OCI-LY7 (cell line): ENCODE measurements around the gene PUM2. TPM values are rescaled to one million over a fixed set of nuclear protein-coding genes. Genes with fewer than 3 reads are reported as not detected.

ENCODE experiments used
- BruUV-seq: library from RNA; stranded (reverse); fragments of 400-500 nt; replicated peaks from 2 replicates; lab custom pipeline; 2021; lab: Mats Ljungman, UMichigan
- CTCF ChIA-PET: fragments of 300-600 bp; sonication (Branson Sonifier 250); formaldehyde crosslinking; loops from one replicate; lab custom pipeline; 2022; ENCODE audit warnings: antibody characterized with exemption; ENCODE audit not compliant: unreplicated experiment; lab: Charles Lee
- POLR2A ChIA-PET: fragments of 300-600 bp; sonication (Branson Sonifier 250); formaldehyde crosslinking; loops from one replicate; lab custom pipeline; 2022; ENCODE audit warnings: antibody characterized with exemption; lab: Charles Lee
- DNase-seq: peaks from one replicate; pipeline ENCODE4 v3.0.0-alpha.2; 2015; ENCODE audit warnings: low spot score
- H2AFZ ChIP-seq: fragments of 200-600 bp; sonication (generic), shearing (Covaris generic); 2 replicates; pipeline ENCODE4 v1.6.1; 2014; ENCODE audit warnings: mild to moderate bottlenecking, antibody characterized with exemption, low read length, moderate library complexity
- H3K27ac ChIP-seq: fragments of 200-600 bp; sonication (generic); 2 replicates; pipeline ENCODE4 v1.5.1; 2014; ENCODE audit warnings: mixed run types, low read depth, mild to moderate bottlenecking, moderate library complexity, low read length, inconsistent platforms; ENCODE audit not compliant: poor library complexity, severe bottlenecking
- H3K36me3 ChIP-seq: fragments of 200-600 bp; sonication (generic); 2 replicates; pipeline ENCODE4 v1.6.1; 2014; ENCODE audit warnings: mild to moderate bottlenecking, antibody characterized with exemption, low read length, moderate library complexity, mixed read lengths; ENCODE audit not compliant: insufficient read depth
- H3K4me1 ChIP-seq: fragments of 200-600 bp; sonication (generic); 2 replicates; pipeline ENCODE4 v1.5.1; 2014; ENCODE audit warnings: mild to moderate bottlenecking, low read length; ENCODE audit not compliant: insufficient read depth, poor library complexity, severe bottlenecking
- H3K4me2 ChIP-seq: fragments of 200-600 bp; sonication (generic); 2 replicates; pipeline ENCODE4 v1.6.1; 2014; ENCODE audit warnings: mild to moderate bottlenecking, low read length
- H3K4me3 ChIP-seq: fragments of 200-600 bp; sonication (generic); 2 replicates; pipeline ENCODE4 v1.5.1; 2014; ENCODE audit warnings: mild to moderate bottlenecking, low read depth, low read length; ENCODE audit not compliant: poor library complexity, severe bottlenecking
- H3K79me2 ChIP-seq: fragments of 200-600 bp; sonication (generic); 2 replicates; pipeline ENCODE4 v1.6.1; 2016; ENCODE audit warnings: low read depth, mild to moderate bottlenecking, low read length, moderate library complexity, mixed read lengths; ENCODE audit not compliant: insufficient read depth
- H3K9me2 ChIP-seq: fragments of 200-600 bp; sonication (generic); 2 replicates; pipeline ENCODE4 v1.6.1; 2016; ENCODE audit warnings: mild to moderate bottlenecking, low read length, mixed read lengths; ENCODE audit not compliant: insufficient read depth
- H3K9me3 ChIP-seq: fragments of 200-600 bp; sonication (generic); 2 replicates; pipeline ENCODE4 v1.6.1; 2014; ENCODE audit warnings: mild to moderate bottlenecking, mixed run types, low read length, mixed read lengths
- H4K20me1 ChIP-seq: fragments of 200-600 bp; sonication (generic); 2 replicates; pipeline ENCODE4 v1.6.1; 2014; ENCODE audit warnings: mild to moderate bottlenecking, antibody characterized with exemption, low read length, moderate library complexity, mixed read lengths; ENCODE audit not compliant: insufficient read depth
- EZH2phosphoT487 ChIP-seq: fragments of 200-600 bp; sonication (generic); IDR thresholded peaks from 2 replicates; pipeline ENCODE4 v1.6.1; 2018; ENCODE audit warnings: low read depth, borderline replicate concordance, mild to moderate bottlenecking, mixed run types, antibody characterized with exemption, low read length, moderate library complexity, mixed read lengths
- intact Hi-C: fragments of 100-400 bp; cut with micrococcal nuclease; formaldehyde crosslinking; loops from one replicate; pipeline ENCODE4 v1.10.0; 2022; ENCODE audit not compliant: unreplicated experiment
- total RNA-seq, 2 experiments: library from RNA; depleted of rRNA in 1 of 2; stranded (reverse); fragments of >200 nt in 1 of 2; shearing (Covaris generic) in 1 of 2; gene quantifications; 2 replicates each; pipeline ENCODE4 v1.2.3, GENCODE V29; 2014 to 2022
- TF ChIP-seq, protein P1 (sequence below): fragments of 200-600 bp; sonication (generic); conservative IDR thresholded peaks from 2 replicates; pipeline ENCODE4 v1.5.1; 2014; ENCODE audit warnings: mild to moderate bottlenecking, antibody characterized with exemption, low read length, moderate library complexity, mixed read lengths

The PUM2 gene
- total RNA-seq, 2 experiments from 2014 or later: 48.2 to 122 TPM

DNA sequence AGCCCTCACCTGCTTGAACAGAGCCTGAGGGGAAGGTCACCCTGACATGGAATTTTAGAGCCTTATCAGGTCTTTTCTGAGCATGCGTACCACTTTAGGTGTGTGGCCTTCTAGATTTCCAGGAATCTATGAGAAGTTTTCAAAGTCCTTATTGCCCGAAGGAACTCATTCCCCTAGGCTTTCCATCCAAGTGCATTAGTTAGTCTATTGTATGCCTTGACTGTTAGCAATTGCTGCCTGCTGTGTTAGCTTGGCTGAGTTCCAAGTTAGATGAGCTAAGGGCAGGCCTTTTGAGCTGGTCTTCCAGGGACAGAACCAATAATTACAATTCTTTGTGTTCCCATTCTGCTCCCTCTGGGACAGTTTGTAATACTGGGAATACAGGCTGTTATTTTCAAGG, 30.8 kb upstream of the PUM2 start:
- BruUV-seq: no TSS peak
- Histone ChIP-seq H3K4me3 (no peak overlapping the region), H2AFZ (no peak overlapping the region), H3K4me1 (no peaks in the 10 kb centered on the region), H3K9me2 (no peaks in the 10 kb centered on the region), H4K20me1 (no peaks in the 10 kb centered on the region), H3K27ac (no peak overlapping the region), H3K36me3 (no peaks in the 10 kb centered on the region), H3K4me2 (no peak overlapping the region), H3K9me3 (no peaks in the 10 kb centered on the region), H3K79me2 (no peaks in the 10 kb centered on the region)
- no peak for TF ChIP-seq EZH2phosphoT487
- TF ChIP-seq, protein P1, sequence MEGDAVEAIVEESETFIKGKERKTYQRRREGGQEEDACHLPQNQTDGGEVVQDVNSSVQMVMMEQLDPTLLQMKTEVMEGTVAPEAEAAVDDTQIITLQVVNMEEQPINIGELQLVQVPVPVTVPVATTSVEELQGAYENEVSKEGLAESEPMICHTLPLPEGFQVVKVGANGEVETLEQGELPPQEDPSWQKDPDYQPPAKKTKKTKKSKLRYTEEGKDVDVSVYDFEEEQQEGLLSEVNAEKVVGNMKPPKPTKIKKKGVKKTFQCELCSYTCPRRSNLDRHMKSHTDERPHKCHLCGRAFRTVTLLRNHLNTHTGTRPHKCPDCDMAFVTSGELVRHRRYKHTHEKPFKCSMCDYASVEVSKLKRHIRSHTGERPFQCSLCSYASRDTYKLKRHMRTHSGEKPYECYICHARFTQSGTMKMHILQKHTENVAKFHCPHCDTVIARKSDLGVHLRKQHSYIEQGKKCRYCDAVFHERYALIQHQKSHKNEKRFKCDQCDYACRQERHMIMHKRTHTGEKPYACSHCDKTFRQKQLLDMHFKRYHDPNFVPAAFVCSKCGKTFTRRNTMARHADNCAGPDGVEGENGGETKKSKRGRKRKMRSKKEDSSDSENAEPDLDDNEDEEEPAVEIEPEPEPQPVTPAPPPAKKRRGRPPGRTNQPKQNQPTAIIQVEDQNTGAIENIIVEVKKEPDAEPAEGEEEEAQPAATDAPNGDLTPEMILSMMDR: no peak
- ChIA-PET CTCF (no interaction called here), POLR2A (interaction anchor here (1.1 kb wide), 1 partner anchor 11 kb away, joined by 4 read pairs; no protein-coding TSS in a partner anchor)
- DNase-seq: no peak
- intact Hi-C loops: no loop called here

DNA sequence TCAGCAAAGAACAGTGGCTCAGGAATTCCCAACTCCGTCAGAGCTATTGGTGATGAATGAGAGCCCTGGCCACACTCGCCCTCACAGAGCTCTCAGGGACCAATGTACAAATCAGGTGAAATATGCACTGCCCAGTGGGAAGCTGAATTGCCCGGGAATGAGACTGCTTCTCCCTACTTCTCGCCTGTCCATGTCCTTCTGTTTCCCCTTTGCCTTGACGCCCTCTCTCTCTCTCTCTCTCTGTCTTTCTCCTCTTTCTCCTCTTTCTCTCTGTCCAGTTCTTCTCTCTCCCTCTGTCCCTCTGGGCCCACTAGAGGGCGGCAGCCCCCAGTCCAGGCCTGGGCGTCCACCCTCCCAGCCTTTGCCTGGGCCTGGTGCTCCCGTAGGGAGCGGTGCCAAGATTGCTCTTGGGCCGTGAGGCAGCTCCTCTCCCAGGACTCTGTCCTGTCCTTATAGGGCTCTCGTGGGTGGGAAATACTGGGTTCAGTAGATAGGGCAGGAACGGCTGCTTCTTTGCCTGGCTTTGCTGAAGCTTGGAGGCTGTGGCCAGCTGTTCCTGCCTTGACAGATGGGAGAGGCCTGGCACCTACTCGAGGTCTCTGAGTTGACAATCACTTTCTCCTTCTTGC, 28.4 kb upstream of the PUM2 start:
- TF ChIP-seq EZH2phosphoT487: no peak
- TF ChIP-seq, protein P1: peak; percentile 52
- Histone ChIP-seq H3K27ac (no peak overlapping the region), H3K4me1 (no peaks in the 10 kb centered on the region), H3K9me3 (no peaks in the 10 kb centered on the region), H2AFZ (no peak overlapping the region), H4K20me1 (no peaks in the 10 kb centered on the region), H3K36me3 (no peaks in the 10 kb centered on the region), H3K9me2 (no peaks in the 10 kb centered on the region), H3K4me2 (no peak overlapping the region), H3K79me2 (no peaks in the 10 kb centered on the region), H3K4me3 (no peak overlapping the region)
- no peak for DNase-seq
- intact Hi-C loops: no loop called here
- ChIA-PET CTCF (interaction anchor here (0.8 to 1.3 kb wide), 2 partner anchors 33 to 45 kb away, joined by 3 to 6 read pairs; no protein-coding TSS in a partner anchor), POLR2A (interaction anchor here (1.0 kb wide), 1 partner anchor 12 kb away, joined by 3 read pairs; no protein-coding TSS in a partner anchor)
- no TSS peak for BruUV-seq

DNA sequence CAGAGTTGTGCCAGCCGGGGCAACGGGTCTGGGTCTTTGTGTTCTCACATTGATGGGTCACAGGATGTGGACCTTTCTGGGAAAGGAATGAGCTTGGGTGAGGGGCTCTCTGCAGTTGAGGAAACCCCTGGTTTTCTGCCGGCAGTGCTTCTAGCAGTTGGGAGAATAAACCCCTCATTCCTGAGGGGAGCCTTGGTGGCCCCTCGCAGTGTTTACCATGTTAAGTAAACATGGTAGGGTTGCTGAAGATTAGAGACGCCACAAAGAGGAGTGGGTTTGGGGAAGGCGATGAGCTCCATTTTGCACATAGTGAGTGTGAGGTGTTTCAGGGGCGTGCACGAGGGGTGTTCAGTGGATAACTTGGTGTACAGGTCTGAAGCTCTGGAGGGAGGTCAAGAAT, 27.7 kb upstream of the PUM2 start:
- DNase-seq: no peak
- ChIA-PET CTCF (interaction anchor here (1.3 kb wide), 1 partner anchor 33 kb away, joined by 6 read pairs; no protein-coding TSS in a partner anchor), POLR2A (no interaction called here)
- BruUV-seq: no TSS peak
- no peak overlapping the region for H3K4me2 ChIP-seq
- no peak overlapping the region for H2AFZ ChIP-seq
- H3K9me3 ChIP-seq: no peaks in the 10 kb centered on the region
- H3K9me2 ChIP-seq: no peaks in the 10 kb centered on the region
- H3K4me3 ChIP-seq: no peak overlapping the region
- no peaks in the 10 kb centered on the region for H3K36me3 ChIP-seq
- H4K20me1 ChIP-seq: no peaks in the 10 kb centered on the region
- no peaks in the 10 kb centered on the region for H3K4me1 ChIP-seq
- no peaks in the 10 kb centered on the region for H3K79me2 ChIP-seq
- intact Hi-C loops: no loop called here
- H3K27ac ChIP-seq: no peak overlapping the region
- no peak for TF ChIP-seq EZH2phosphoT487
- TF ChIP-seq, protein P1: no peak
